Left ventricle myocardium inferior (tissue), 1 donor: ENCODE measurements around the gene HDAC11. TPM values are rescaled to one million over a fixed set of nuclear protein-coding genes. Genes with fewer than 3 reads are reported as not detected.

ENCODE experiments used
- DNase-seq: peaks from one replicate; pipeline ENCODE4 v3.0.0-alpha.2; 2020
- H3K27ac ChIP-seq: fragments of 200-600 bp; replicated peaks from 2 replicates; pipeline ENCODE4 v1.8.0; 2021
- H3K27me3 ChIP-seq: fragments of 200-600 bp; 2 replicates; pipeline ENCODE4 v1.8.0; 2021; ENCODE audit warnings: low read depth
- H3K36me3 ChIP-seq: fragments of 200-600 bp; 2 replicates; pipeline ENCODE4 v1.8.0; 2021
- H3K4me1 ChIP-seq: fragments of 200-600 bp; 2 replicates; pipeline ENCODE4 v1.8.0; 2021
- H3K4me3 ChIP-seq: fragments of 200-600 bp; 2 replicates; pipeline ENCODE4 v1.8.0; 2021; ENCODE audit warnings: mild to moderate bottlenecking, moderate library complexity
- H3K9me3 ChIP-seq: fragments of 200-600 bp; replicated peaks from 2 replicates; pipeline ENCODE4 v1.8.0; 2021
- intact Hi-C: fragments of 100-400 bp; cut with micrococcal nuclease; formaldehyde crosslinking; loops from one replicate; pipeline ENCODE4 v1.11.0; 2022
- total RNA-seq: library from RNA; stranded (reverse); fragmentation: NEBNext Ultra II Directional; extraction: Animal tissue kit (Norgen Biotek cat#: 25700); gene quantifications from one replicate; pipeline ENCODE4 v1.2.1, GENCODE V29; 2021
- TF ChIP-seq, protein P1 (sequence below): fragments of 200-600 bp; IDR thresholded peaks from 2 replicates; pipeline ENCODE4 v1.8.0; 2021; ENCODE audit warnings: antibody characterized with exemption, mild to moderate bottlenecking, borderline replicate concordance
- donor health status: DM: no; HTN: yes; CAD: no; lungs with severe emphysema.

HDAC11 gene
- total RNA-seq, 1 donor from 2014 or later, result 34.3 TPM

DNA sequence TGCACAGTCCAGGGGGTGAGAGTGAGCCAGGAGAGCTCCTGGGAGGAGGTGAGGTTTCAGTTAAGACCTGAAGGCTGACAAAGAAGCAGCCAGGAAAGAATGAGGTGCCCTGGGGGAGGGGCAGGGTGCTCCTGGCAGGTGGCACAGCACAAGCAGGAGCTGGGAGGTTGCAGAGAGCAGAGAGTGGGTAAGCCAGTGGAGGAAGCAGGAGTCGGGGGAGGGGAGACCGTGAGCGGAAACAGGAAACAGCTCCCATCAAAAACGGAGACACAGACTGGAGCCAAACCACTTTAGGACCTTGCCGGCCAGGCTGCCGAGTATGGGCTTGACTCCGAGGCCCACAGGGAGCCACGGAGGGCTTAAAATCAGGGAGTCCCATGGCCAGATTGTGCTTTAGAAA, 56.7 kb downstream of the HDAC11 start:
- no peak for DNase-seq
- TF ChIP-seq, protein P1, sequence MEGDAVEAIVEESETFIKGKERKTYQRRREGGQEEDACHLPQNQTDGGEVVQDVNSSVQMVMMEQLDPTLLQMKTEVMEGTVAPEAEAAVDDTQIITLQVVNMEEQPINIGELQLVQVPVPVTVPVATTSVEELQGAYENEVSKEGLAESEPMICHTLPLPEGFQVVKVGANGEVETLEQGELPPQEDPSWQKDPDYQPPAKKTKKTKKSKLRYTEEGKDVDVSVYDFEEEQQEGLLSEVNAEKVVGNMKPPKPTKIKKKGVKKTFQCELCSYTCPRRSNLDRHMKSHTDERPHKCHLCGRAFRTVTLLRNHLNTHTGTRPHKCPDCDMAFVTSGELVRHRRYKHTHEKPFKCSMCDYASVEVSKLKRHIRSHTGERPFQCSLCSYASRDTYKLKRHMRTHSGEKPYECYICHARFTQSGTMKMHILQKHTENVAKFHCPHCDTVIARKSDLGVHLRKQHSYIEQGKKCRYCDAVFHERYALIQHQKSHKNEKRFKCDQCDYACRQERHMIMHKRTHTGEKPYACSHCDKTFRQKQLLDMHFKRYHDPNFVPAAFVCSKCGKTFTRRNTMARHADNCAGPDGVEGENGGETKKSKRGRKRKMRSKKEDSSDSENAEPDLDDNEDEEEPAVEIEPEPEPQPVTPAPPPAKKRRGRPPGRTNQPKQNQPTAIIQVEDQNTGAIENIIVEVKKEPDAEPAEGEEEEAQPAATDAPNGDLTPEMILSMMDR, result no peak
- peaks cover 22% of the 10 kb centered on the region for H3K4me1 ChIP-seq
- H3K27ac ChIP-seq, result peak overlapping the region; percentile 33
- no peak overlapping the region for H3K4me3 ChIP-seq
- H3K9me3 ChIP-seq, result peaks cover 5% of the 10 kb centered on the region
- H3K36me3 ChIP-seq, result no peaks in the 10 kb centered on the region
- intact Hi-C loops, result no loop called here
- H3K27me3 ChIP-seq, result peaks cover 36% of the 10 kb centered on the region

DNA sequence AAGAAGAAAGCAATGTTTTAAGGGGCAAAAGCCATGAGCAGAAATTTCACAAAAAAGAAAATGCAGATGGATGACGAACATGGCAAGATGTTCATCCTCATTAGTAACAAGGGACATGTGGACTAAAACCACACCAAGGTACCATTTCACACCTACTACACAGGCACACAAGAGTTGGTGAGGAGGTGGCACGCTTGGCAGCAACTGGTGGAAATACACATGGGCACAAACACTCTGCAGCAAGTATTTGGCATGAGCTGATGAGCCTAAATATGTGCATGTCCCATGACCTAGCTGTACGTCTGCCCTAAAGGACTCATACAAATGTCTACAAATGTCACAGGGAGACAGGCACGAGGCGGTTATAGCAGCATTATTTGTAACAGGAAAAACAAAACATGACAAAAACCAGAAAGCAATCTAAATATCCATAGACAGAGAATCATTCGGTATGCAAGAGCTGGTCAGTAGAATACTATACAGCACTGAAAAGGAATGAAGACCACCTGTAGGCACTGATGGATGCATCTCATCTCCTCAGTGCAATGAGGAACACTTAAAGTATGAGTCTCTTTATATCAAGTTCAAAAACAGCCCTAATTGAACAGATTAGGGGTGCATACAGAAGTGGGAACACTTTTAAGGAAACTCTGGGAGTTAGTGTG, 57.3 kb downstream of the HDAC11 start:
- TF ChIP-seq, protein P1, result no peak
- peak overlapping the region; percentile 33 for H3K27ac ChIP-seq
- peaks cover 34% of the 10 kb centered on the region for H3K27me3 ChIP-seq
- peaks cover 22% of the 10 kb centered on the region for H3K4me1 ChIP-seq
- H3K4me3 ChIP-seq, result no peak overlapping the region
- peaks cover 11% of the 10 kb centered on the region for H3K9me3 ChIP-seq
- intact Hi-C loops, result no loop called here
- DNase-seq, result no peak
- no peaks in the 10 kb centered on the region for H3K36me3 ChIP-seq

DNA sequence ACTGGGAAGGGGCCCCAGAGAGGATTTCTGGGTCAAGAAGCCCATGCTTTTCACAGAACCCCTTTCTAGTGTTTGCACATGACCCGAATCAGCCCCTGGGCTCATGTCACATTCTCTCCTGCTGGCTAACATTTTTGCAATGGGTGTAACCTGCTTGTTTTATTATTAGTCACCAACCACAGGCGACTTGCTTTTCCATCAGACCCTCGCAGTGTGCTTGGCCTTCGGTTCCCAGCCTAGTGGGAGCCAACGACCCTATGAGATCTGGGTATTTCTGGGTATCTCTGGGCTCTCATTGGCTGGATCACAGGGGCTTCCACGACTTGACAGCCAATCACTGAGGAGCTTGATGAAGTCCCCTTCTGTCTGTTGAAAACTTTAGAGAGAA, 57.8 kb downstream of the HDAC11 start:
- H3K4me1 ChIP-seq, result peaks cover 22% of the 10 kb centered on the region
- intact Hi-C loops, result no loop called here
- peak overlapping the region; percentile 64 for H3K27ac ChIP-seq
- H3K9me3 ChIP-seq, result peaks cover 12% of the 10 kb centered on the region
- H3K27me3 ChIP-seq, result peaks cover 39% of the 10 kb centered on the region
- H3K4me3 ChIP-seq, result no peak overlapping the region
- DNase-seq, result no peak
- H3K36me3 ChIP-seq, result no peaks in the 10 kb centered on the region
- TF ChIP-seq, protein P1, result no peak

DNA sequence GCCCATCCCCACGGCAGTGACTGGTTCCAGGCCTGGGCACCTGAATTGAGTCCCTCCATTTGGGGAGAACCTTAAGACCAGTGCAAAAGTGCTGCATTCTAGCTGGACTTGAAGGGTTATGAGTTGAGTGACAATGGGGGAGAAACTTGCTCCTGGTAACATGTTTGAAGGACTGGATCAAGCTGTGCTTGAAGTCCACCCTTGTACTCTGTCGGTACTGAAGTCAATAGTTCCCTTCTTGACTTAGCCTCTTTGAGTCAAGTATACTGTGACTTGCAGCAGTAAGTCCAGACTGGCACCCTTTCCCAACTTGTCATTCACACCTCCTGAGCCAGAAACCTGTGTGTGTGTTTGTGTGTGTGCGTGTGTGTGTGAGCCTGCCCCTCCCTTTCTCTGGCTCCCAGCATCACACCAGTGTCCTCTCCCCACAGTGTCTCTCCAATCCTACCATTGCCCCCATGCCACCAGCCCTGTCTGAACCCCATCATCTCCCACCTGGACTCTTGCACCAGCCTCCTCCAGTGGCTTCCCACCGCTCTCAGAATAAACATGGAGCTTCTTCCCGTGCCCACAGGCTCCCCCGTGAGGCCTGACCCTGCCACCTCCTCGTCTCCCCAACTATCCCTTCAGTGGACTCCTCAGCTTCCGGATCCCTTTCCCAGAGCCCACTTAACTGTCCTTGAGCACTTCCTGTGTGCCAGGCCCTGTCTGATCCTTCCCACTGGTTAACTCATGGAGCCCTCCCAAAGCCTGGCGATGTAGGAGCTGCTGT, 58.6 kb downstream of the HDAC11 start:
- Histone ChIP-seq H3K4me3 (no peak overlapping the region), H3K36me3 (no peaks in the 10 kb centered on the region), H3K9me3 (peaks cover 12% of the 10 kb centered on the region), H3K27me3 (peaks cover 47% of the 10 kb centered on the region), H3K27ac (peak overlapping the region; percentile 64), H3K4me1 (peaks cover 22% of the 10 kb centered on the region)
- DNase-seq, result no peak
- intact Hi-C loops, result no loop called here
- TF ChIP-seq, protein P1, result no peak

DNA sequence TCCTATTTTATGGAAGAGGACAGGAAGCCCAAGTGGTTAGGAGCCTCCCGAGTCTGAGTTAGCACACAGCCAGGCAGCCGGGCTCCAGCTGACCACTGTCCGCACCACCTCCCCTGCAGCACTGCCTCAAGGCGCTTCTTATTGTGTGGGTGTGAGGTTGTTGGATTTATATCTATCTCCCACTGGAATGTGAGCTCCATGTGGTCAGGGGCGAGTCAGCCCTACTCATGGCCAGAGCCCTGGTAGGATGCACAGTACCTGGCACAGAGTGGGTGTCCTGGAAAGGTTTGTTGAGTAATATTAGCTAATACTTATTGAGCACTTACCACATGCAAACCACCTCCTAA, 59.2 kb downstream of the HDAC11 start:
- TF ChIP-seq, protein P1, result no peak
- DNase-seq, result no peak
- Histone ChIP-seq H3K27ac (peak overlapping the region; percentile 64), H3K4me3 (no peak overlapping the region), H3K36me3 (no peaks in the 10 kb centered on the region), H3K4me1 (peaks cover 22% of the 10 kb centered on the region), H3K27me3 (peaks cover 50% of the 10 kb centered on the region), H3K9me3 (peaks cover 12% of the 10 kb centered on the region)
- intact Hi-C loops, result no loop called here
